Left colon (tissue), 2 donors: Measurements from ENCODE around the gene BTG2. TPM values are rescaled to one million over a fixed set of nuclear protein-coding genes. Genes with fewer than 3 reads are reported as not detected.
A peak's percentile ranks its signal among the peaks of the same experiment; 100 is the strongest.
"Not testable (repeated sequence)": the region's sequence is repeated elsewhere in the genome, so short reads cannot be mapped to it uniquely, and the experiment has no call there.

Source experiments
- ATAC-seq: fragments of 200-7000 bp; cut with Tn5 transposase; one replicate; pipeline ENCODE4 v1.9.1; 2020; ENCODE audit warnings: mild to moderate bottlenecking, moderate library complexity
- DNase-seq, 2 donors: peaks; one replicate each; pipeline ENCODE4 v3.0.0-alpha.2; 2020
- intact Hi-C, 2 donors: fragments of 100-400 bp; cut with DNase I in 1 of 2; cut with micrococcal nuclease in 1 of 2; formaldehyde crosslinking; loops; one replicate each; pipeline versions ENCODE4 v1.11.2 to v1.14.0; 2022; cut with DNase I, micrococcal nuclease
- long read RNA-seq: library from polyadenylated mRNA; unstranded; transcript quantifications from one replicate; pipeline ENCODE4 v2.0.0, GENCODE V29; 2021
- total RNA-seq, 2 donors: library from RNA; stranded (reverse); fragmentation: NEBNext Ultra II Directional; extraction: Animal tissue kit (Norgen Biotek cat#: 25700); gene quantifications; one replicate each; pipeline ENCODE4 v1.2.1, GENCODE V29; 2021
- donor health status: DM: no; HTN: no; CAD: no.
- donor health status: DM: yes; HTN: yes; CAD: no.

BTG2 gene
- total RNA-seq = 10 to 100 TPM; 70.5 to 76.9 TPM
- long read RNA-seq, transcript BTG2-201 (2 exons, 2,712 nt) = major isoform, 63 of 90 reads
- long read RNA-seq, partial matches to known transcripts = 26 of 90 reads
- long read RNA-seq, other reads (novel, unspliced or antisense) = 1 of 90 reads

- ATAC-seq (peak; percentile 80), DNase-seq (peak; percentile 93 to 96)
- intact Hi-C loops = no loop called here
Measured at GRCh38 chr1:203304919-203305808, at the start of gene BTG2. Gene BTG2, plus strand, starts transcription at chr1:203305519. Its CDS starts 88 bp downstream, at chr1:203305607.

- DNase-seq, ATAC-seq, intact Hi-C loops: not testable (repeated sequence)
Measured at GRCh38 chr1:203256636-203257035, 48.7 kb upstream of the BTG2 start.

- no peak for DNase-seq
- intact Hi-C loops = no loop called here
- no peak for ATAC-seq
Measured at GRCh38 chr1:203263496-203263895, 41.8 kb upstream of the BTG2 start.

GRCh38 chr1:203264052-203264501, 41.2 kb upstream of the BTG2 start:
- DNase-seq (no peak), ATAC-seq (no peak)
- intact Hi-C loops = no loop called here

- DNase-seq = no peak
- ATAC-seq = no peak
- intact Hi-C loops = no loop called here
Measured at GRCh38 chr1:203265541-203265940, 39.8 kb upstream of the BTG2 start.

- DNase-seq, intact Hi-C loops, ATAC-seq: not testable (repeated sequence)
Measured at GRCh38 chr1:203266140-203266539, 39.2 kb upstream of the BTG2 start.

GRCh38 chr1:203267347-203267846, 37.9 kb upstream of the BTG2 start:
- intact Hi-C loops = no loop called here
- ATAC-seq = peak; percentile 76
- DNase-seq = peak; percentile 78 to 86

GRCh38 chr1:203267912-203268311, 37.4 kb upstream of the BTG2 start:
- intact Hi-C loops = no loop called here

GRCh38 chr1:203268901-203269653, 36.2 kb upstream of the BTG2 start:
- ATAC-seq = no peak
- intact Hi-C loops = no loop called here
- no peak for DNase-seq

More at GRCh38 chr1:203267912-203268311, 37.4 kb upstream of the BTG2 start:
- DNase-seq (no peak), ATAC-seq (no peak)

GRCh38 chr1:203269654-203270020, 35.7 kb upstream of the BTG2 start:
- intact Hi-C loops = loop anchor here (5.0 kb wide), 5 partner anchors 58 to 213 kb away; no protein-coding TSS in a partner anchor
- DNase-seq (no peak), ATAC-seq (no peak)

GRCh38 chr1:203270448-203270847, 34.9 kb upstream of the BTG2 start:
- no peak for ATAC-seq
- DNase-seq = no peak
- intact Hi-C loops = loop anchor here (5.0 kb wide), 5 partner anchors 57 to 212 kb away; no protein-coding TSS in a partner anchor

GRCh38 chr1:203271018-203271743, 34.1 kb upstream of the BTG2 start:
- peak; percentile 60 for ATAC-seq
- DNase-seq = peak; percentile 75 to 82
- intact Hi-C loops = loop anchor here (5.0 kb wide), 5 partner anchors 56 to 211 kb away; no protein-coding TSS in a partner anchor

- ATAC-seq (peak; percentile 8), DNase-seq (peak; percentile 28 to 65)
- intact Hi-C loops = loop anchor here (5.0 kb wide), 5 partner anchors 55 to 210 kb away; no protein-coding TSS in a partner anchor
Measured at GRCh38 chr1:203271962-203272632, 33.2 kb upstream of the BTG2 start.

- ATAC-seq = no peak
- intact Hi-C loops = loop anchor here (5.0 kb wide), 5 partner anchors 55 to 210 kb away; no protein-coding TSS in a partner anchor
- DNase-seq = peak in 1 of 2 donors; percentile 29
Measured at GRCh38 chr1:203272633-203273205, 32.6 kb upstream of the BTG2 start.

- peak; percentile 79 for ATAC-seq
- DNase-seq = peak; percentile 87 to 92
- intact Hi-C loops = loop anchor here (5.0 kb wide), 5 partner anchors 54 to 209 kb away; no protein-coding TSS in a partner anchor
Measured at GRCh38 chr1:203273206-203273868, 32.0 kb upstream of the BTG2 start.

GRCh38 chr1:203273869-203274602, 31.3 kb upstream of the BTG2 start:
- no peak for ATAC-seq
- peak; percentile 66 to 72 for DNase-seq
- intact Hi-C loops = loop anchor here (5.0 kb wide), 5 partner anchors 53 to 208 kb away; no protein-coding TSS in a partner anchor
